SK-N-SH (cell line): Measurements from ENCODE around the gene SPAG9. TPM values are rescaled to one million over a fixed set of nuclear protein-coding genes. Genes with fewer than 3 reads are reported as not detected.
A peak's percentile ranks its signal among the peaks of the same experiment; 100 is the strongest.

Source experiments
- CHD2 ChIP-seq: fragments of 150-350 bp; IDR thresholded peaks from 2 replicates; pipeline ENCODE4 v1.6.1; 2018; ENCODE audit warnings: low read length; ENCODE audit not compliant: partially characterized antibody
- ELF1 ChIP-seq: IDR thresholded peaks from 2 replicates; pipeline ENCODE4 v1.4.0; 2012
- EZH2phosphoT487 ChIP-seq: fragments of 200-600 bp; sonication (generic); IDR thresholded peaks from 2 replicates; pipeline ENCODE4 v1.6.1; 2017; ENCODE audit warnings: low read depth, mixed run types, mild to moderate bottlenecking, antibody characterized with exemption, moderate library complexity, borderline replicate concordance
- FOSL2 ChIP-seq: IDR thresholded peaks from 2 replicates; pipeline ENCODE4 v1.4.0; 2012; ENCODE audit warnings: low read depth, mild to moderate bottlenecking, moderate library complexity, borderline replicate concordance
- GATA2 ChIP-seq: sonication (generic); formaldehyde crosslinking; IDR thresholded peaks from 2 replicates; pipeline ENCODE4 v1.5.0; 2020; ENCODE audit warnings: mild to moderate bottlenecking, missing genetic modification reagents
- JUND ChIP-seq: IDR thresholded peaks from 2 replicates; pipeline ENCODE4 v1.4.0; 2012
- MEF2A ChIP-seq: IDR thresholded peaks from 2 replicates; pipeline ENCODE4 v1.4.0; 2012; ENCODE audit warnings: low read depth, borderline replicate concordance
- NRF1 ChIP-seq: IDR thresholded peaks from 2 replicates; pipeline ENCODE4 v1.6.1; 2012; ENCODE audit warnings: low read depth, mild to moderate bottlenecking, low read length
- RAD21 ChIP-seq: IDR thresholded peaks from 2 replicates; pipeline ENCODE4 v1.6.1; 2012; ENCODE audit warnings: mild to moderate bottlenecking, low read length
- RFX5 ChIP-seq: IDR thresholded peaks from 2 replicates; pipeline ENCODE4 v1.6.1; 2012; ENCODE audit warnings: mild to moderate bottlenecking, improper control_type of control experiment, low read length
- RXRA ChIP-seq: IDR thresholded peaks from 2 replicates; pipeline ENCODE4 v1.4.0; 2012; ENCODE audit warnings: low read depth, mild to moderate bottlenecking, borderline replicate concordance
- SIN3A ChIP-seq: IDR thresholded peaks from 2 replicates; pipeline ENCODE4 v1.6.1; 2012; ENCODE audit warnings: low read depth, mild to moderate bottlenecking, low read length, moderate library complexity, borderline replicate concordance
- SMC3 ChIP-seq: IDR thresholded peaks from 2 replicates; pipeline ENCODE4 v1.6.1; 2012; ENCODE audit warnings: low read depth, low read length, improper control_type of control experiment
- TAF1 ChIP-seq: IDR thresholded peaks from 2 replicates; pipeline ENCODE4 v1.6.1; 2012; ENCODE audit warnings: low read depth, mild to moderate bottlenecking, low read length, moderate library complexity, borderline replicate concordance
- TCF12 ChIP-seq: IDR thresholded peaks from 2 replicates; pipeline ENCODE4 v1.4.0; 2012
- TEAD4 ChIP-seq: IDR thresholded peaks from 2 replicates; pipeline ENCODE4 v1.4.0; 2012; ENCODE audit warnings: mild to moderate bottlenecking, borderline replicate concordance; ENCODE audit not compliant: insufficient read depth
- polyA plus RNA-seq, 3 experiments: library from polyadenylated mRNA; depleted of rRNA; stranded (reverse); fragments of >200 nt; gene quantifications; 2 replicates each; pipeline ENCODE4 v1.2.3, GENCODE V29; 2012
- TF ChIP-seq, protein P1 (sequence below): fragments of 200-600 bp; sonication (generic); IDR thresholded peaks from 2 replicates; pipeline ENCODE4 v1.6.1; 2017; ENCODE audit warnings: antibody characterized with exemption, mild to moderate bottlenecking, moderate library complexity
- TF ChIP-seq, protein P2 (sequence below): fragments of 150-350 bp; IDR thresholded peaks from 2 replicates; pipeline ENCODE4 v1.6.1; 2017; ENCODE audit warnings: antibody characterized with exemption, low read length, low read depth, borderline replicate concordance
- TF ChIP-seq, protein P3 (sequence below): IDR thresholded peaks from 2 replicates; pipeline ENCODE4 v1.4.0; 2012; ENCODE audit warnings: low read depth, borderline replicate concordance
- TF ChIP-seq, protein P4 (sequence below): fragments of 150-350 bp; IDR thresholded peaks from 2 replicates; pipeline ENCODE4 v1.6.1; 2016; ENCODE audit warnings: mild to moderate bottlenecking, low read depth, low read length

Gene SPAG9
- polyA plus RNA-seq, 1 of the 3 experiments (the other 2 are of a cell fraction), result 32.1 TPM

DNA sequence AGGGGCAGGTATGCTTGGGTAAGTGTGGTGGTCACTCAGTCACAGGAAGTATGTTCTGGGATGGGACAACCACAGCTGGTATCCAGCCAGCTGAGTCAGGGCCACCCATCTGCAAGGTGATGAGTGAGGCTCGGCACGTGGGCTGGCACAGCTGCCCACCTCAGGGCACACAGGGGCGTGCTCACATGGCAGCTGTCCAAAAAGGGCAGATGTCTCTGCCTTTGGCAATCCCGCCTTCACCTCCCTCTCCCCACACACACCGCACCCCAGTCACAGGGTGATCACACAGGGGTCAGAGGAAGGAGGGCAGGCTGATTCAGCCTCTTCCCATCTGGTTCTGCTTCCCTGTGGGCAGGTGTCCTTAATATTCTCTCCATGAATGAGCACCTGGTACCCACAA lies 168.7 kb downstream of the SPAG9 start (continued):
- TF ChIP-seq NRF1 (no peak), RFX5 (no peak), EZH2phosphoT487 (no peak), MEF2A (no peak), SMC3 (no peak; the same call in 1 of the 2 replicates), CHD2 (peak; percentile 91), TCF12 (peak; percentile 78), SIN3A (no peak), RXRA (no peak), TAF1 (no peak), GATA2 (CRISPR knock-in tag) (peak; percentile 56), TEAD4 (no peak), FOSL2 (no peak), RAD21 (peak; percentile 32; the same call in 1 of the 2 replicates), JUND (no peak), ELF1 (no peak)
- TF ChIP-seq, protein P1, sequence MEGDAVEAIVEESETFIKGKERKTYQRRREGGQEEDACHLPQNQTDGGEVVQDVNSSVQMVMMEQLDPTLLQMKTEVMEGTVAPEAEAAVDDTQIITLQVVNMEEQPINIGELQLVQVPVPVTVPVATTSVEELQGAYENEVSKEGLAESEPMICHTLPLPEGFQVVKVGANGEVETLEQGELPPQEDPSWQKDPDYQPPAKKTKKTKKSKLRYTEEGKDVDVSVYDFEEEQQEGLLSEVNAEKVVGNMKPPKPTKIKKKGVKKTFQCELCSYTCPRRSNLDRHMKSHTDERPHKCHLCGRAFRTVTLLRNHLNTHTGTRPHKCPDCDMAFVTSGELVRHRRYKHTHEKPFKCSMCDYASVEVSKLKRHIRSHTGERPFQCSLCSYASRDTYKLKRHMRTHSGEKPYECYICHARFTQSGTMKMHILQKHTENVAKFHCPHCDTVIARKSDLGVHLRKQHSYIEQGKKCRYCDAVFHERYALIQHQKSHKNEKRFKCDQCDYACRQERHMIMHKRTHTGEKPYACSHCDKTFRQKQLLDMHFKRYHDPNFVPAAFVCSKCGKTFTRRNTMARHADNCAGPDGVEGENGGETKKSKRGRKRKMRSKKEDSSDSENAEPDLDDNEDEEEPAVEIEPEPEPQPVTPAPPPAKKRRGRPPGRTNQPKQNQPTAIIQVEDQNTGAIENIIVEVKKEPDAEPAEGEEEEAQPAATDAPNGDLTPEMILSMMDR, result no peak
- TF ChIP-seq, protein P2, sequence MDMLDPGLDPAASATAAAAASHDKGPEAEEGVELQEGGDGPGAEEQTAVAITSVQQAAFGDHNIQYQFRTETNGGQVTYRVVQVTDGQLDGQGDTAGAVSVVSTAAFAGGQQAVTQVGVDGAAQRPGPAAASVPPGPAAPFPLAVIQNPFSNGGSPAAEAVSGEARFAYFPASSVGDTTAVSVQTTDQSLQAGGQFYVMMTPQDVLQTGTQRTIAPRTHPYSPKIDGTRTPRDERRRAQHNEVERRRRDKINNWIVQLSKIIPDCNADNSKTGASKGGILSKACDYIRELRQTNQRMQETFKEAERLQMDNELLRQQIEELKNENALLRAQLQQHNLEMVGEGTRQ, result peak; percentile 43; the same call in 1 of the 2 replicates
- TF ChIP-seq, protein P3, sequence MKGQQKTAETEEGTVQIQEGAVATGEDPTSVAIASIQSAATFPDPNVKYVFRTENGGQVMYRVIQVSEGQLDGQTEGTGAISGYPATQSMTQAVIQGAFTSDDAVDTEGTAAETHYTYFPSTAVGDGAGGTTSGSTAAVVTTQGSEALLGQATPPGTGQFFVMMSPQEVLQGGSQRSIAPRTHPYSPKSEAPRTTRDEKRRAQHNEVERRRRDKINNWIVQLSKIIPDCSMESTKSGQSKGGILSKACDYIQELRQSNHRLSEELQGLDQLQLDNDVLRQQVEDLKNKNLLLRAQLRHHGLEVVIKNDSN, result no peak; the same call in 1 of the 2 replicates
- TF ChIP-seq, protein P4, sequence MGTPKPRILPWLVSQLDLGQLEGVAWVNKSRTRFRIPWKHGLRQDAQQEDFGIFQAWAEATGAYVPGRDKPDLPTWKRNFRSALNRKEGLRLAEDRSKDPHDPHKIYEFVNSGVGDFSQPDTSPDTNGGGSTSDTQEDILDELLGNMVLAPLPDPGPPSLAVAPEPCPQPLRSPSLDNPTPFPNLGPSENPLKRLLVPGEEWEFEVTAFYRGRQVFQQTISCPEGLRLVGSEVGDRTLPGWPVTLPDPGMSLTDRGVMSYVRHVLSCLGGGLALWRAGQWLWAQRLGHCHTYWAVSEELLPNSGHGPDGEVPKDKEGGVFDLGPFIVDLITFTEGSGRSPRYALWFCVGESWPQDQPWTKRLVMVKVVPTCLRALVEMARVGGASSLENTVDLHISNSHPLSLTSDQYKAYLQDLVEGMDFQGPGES, result no peak
